Body of pancreas (tissue), 4 donors: ENCODE measurements around the gene ANTKMT. TPM values are rescaled to one million over a fixed set of nuclear protein-coding genes. Genes with fewer than 3 reads are reported as not detected.
A peak's percentile ranks its signal among the peaks of the same experiment; 100 is the strongest.

Experiments
- ATAC-seq: fragments of 150-250 bp; one replicate; pipeline ENCODE4 v1.9.1; 2016
- DNase-seq, 4 donors: peaks; one replicate each; pipeline ENCODE4 v3.0.0-alpha.2; 2019
- H3K27ac ChIP-seq, 4 donors: fragments of 200-600 bp; sonication (generic); 1 replicate in 3 of 4; 2 replicates in 1 of 4; pipeline versions ENCODE4 v1.5.1 to v1.6.1; 2016 to 2019; ENCODE audit warnings: mild to moderate bottlenecking in 1 of 4, mixed read lengths in 1 of 4, moderate library complexity in 1 of 4
- H3K27me3 ChIP-seq, 2 donors: fragments of 200-600 bp; sonication (generic); one replicate each; pipeline ENCODE4 v1.6.0; 2016; ENCODE audit warnings: mild to moderate bottlenecking in 1 of 2
- H3K36me3 ChIP-seq, 2 donors: fragments of 200-600 bp; sonication (generic); replicated peaks in 1 of 2; 2 replicates each; pipeline ENCODE4 v1.5.1; 2016; ENCODE audit warnings: low read depth in 2 of 2; ENCODE audit not compliant: insufficient read depth in 1 of 2
- H3K4me1 ChIP-seq: fragments of 200-600 bp; sonication (generic); one replicate; pipeline ENCODE4 v1.6.0; 2016
- H3K4me3 ChIP-seq, 2 donors: fragments of 200-600 bp; sonication (generic); 1 replicate in 1 of 2; 2 replicates in 1 of 2; pipeline ENCODE4 v1.5.1; 2016 to 2019
- H3K9me3 ChIP-seq, 3 donors: fragments of 200-600 bp; sonication (generic); 1 replicate in 2 of 3; 2 replicates in 1 of 3; pipeline ENCODE4 v1.5.1; 2016
- CTCF ChIP-seq, 7 experiments: fragments of 450-650 bp in 4 of 7; fragments of 200-600 bp in 3 of 7; sonication (generic) in 3 of 7; IDR thresholded peaks; one replicate each; pipeline ENCODE4 v1.5.1; 2016 to 2019; ENCODE audit warnings: antibody characterized with exemption in 7 of 7
- POLR2A ChIP-seq, 3 donors: fragments of 450-650 bp; IDR thresholded peaks; one replicate each; pipeline ENCODE4 v1.6.1; 2016; ENCODE audit warnings: antibody characterized with exemption in 3 of 3, mild to moderate bottlenecking in 2 of 3
- WGBS, 2 donors: methylation state at CpG; one replicate each; pipeline ENCODE4 v1.1.5; 2017; 5-methylcytosine and 5-hydroxymethylcytosine counted together
- intact Hi-C: fragments of 100-400 bp; cut with DNase I; formaldehyde crosslinking; loops from one replicate; pipeline ENCODE4 v1.15.1; 2023
- total RNA-seq, 2 donors: library from RNA; depleted of rRNA; stranded (reverse); fragments of >200 nt; gene quantifications; one replicate each; pipeline ENCODE4 v1.1.0, GENCODE V29; 2016

The ANTKMT gene
- 100 to 1,000 TPM in 1 of 2 donors, 10 to 100 TPM in 1; 71.6 to 189 TPM for total RNA-seq

- TF ChIP-seq CTCF (IDR thresholded peaks at IDR 0.05) (peak in 3 of 7 experiments; percentile 10 to 27 (median 26)), POLR2A (IDR thresholded peaks at IDR 0.05) (peak; percentile 50 to 62 (median 61))
- WGBS, 2 donors: 0 to 5% methylated on average over 11 to 99 of the region's 106 CpGs
- intact Hi-C loops: no loop called here
- H3K4me3 ChIP-seq: peak within 1 kb of the TSS; percentile 34 to 53
- peak within 1 kb of the TSS; percentile 64 to 89 (median 83) for H3K27ac ChIP-seq
- peaks cover 56% of the 10 kb centered on the region for H3K4me1 ChIP-seq
- no peaks in the 10 kb centered on the region for H3K9me3 ChIP-seq
- no peaks in the 10 kb centered on the region for H3K36me3 ChIP-seq
- ATAC-seq (peak; percentile 87), DNase-seq (peak; percentile 86 to 92 (median 90))
- no peaks in the 10 kb centered on the region for H3K27me3 ChIP-seq
Measured at GRCh38 chr16:720990-721764, at the start of gene ANTKMT. ANTKMT (plus strand) TSS chr16:721146; CDS start chr16:721275, 129 bp downstream.

GRCh38 chr16:671353-672131 is 49.4 kb upstream of the ANTKMT start:
- 84 to 90% methylated on average over 18 to 40 of the region's 40 CpGs for WGBS, 2 donors
- Histone ChIP-seq H3K4me3 (no peak overlapping the region), H3K27ac (no peak overlapping the region), H3K4me1 (peaks cover 45% of the 10 kb centered on the region), H3K27me3 (no peaks in the 10 kb centered on the region), H3K9me3 (no peaks in the 10 kb centered on the region), H3K36me3 (peaks cover 0 to 21% of the 10 kb centered on the region in 2 donors)
- ATAC-seq: no peak
- TF ChIP-seq POLR2A (IDR thresholded peaks at IDR 0.05) (no peak), CTCF (IDR thresholded peaks at IDR 0.05) (no peak)
- intact Hi-C loops: no loop called here
- no peak for DNase-seq

GRCh38 chr16:672371-672770 is 48.6 kb upstream of the ANTKMT start:
- TF ChIP-seq CTCF (IDR thresholded peaks at IDR 0.05): no peak
- TF ChIP-seq POLR2A (IDR thresholded peaks at IDR 0.05): no peak
- intact Hi-C loops: no loop called here
- H3K27me3 ChIP-seq: no peaks in the 10 kb centered on the region
- 92 to 94% methylated on average over 6 to 11 of the region's 19 CpGs for WGBS, 2 donors
- H3K36me3 ChIP-seq: peaks cover 0 to 21% of the 10 kb centered on the region in 2 donors
- no peak overlapping the region for H3K4me3 ChIP-seq
- no peaks in the 10 kb centered on the region for H3K9me3 ChIP-seq
- no peak overlapping the region for H3K27ac ChIP-seq
- peaks cover 42% of the 10 kb centered on the region for H3K4me1 ChIP-seq
- DNase-seq (no peak), ATAC-seq (no peak)

- peaks cover 0 to 21% of the 10 kb centered on the region in 2 donors for H3K36me3 ChIP-seq
- DNase-seq (no peak), ATAC-seq (no peak)
- TF ChIP-seq CTCF (IDR thresholded peaks at IDR 0.05) (no peak), POLR2A (IDR thresholded peaks at IDR 0.05) (no peak)
- H3K9me3 ChIP-seq: no peaks in the 10 kb centered on the region
- H3K4me3 ChIP-seq: no peak overlapping the region
- intact Hi-C loops: no loop called here
- H3K27me3 ChIP-seq: no peaks in the 10 kb centered on the region
- 92 to 100% methylated on average over 3 to 9 of the region's 21 CpGs for WGBS, 2 donors
- H3K27ac ChIP-seq: no peak overlapping the region
- peaks cover 37% of the 10 kb centered on the region for H3K4me1 ChIP-seq
Measured at GRCh38 chr16:672851-673250, 48.1 kb upstream of the ANTKMT start.
